SK-N-SH (cell line): ENCODE data around the gene LCMT1. TPM values are rescaled to one million over a fixed set of nuclear protein-coding genes. Genes with fewer than 3 reads are reported as not detected.

Source experiments
- CTCF ChIA-PET: fragments of 300-600, 350-600 bp; formaldehyde crosslinking; extraction: SDS; loops from one replicate; lab custom pipeline; 2021; lab: Yijun Ruan, JAX
- POLR2A ChIA-PET: fragments of 350-600 bp; sonication (Branson Sonifier 250); formaldehyde crosslinking; extraction: SDS; loops from one replicate; lab custom pipeline; 2020; ENCODE audit warnings: antibody characterized with exemption, inconsistent platforms; lab: Yijun Ruan, JAX
- DNase-seq: peaks from one replicate; pipeline ENCODE4 v3.0.0; 2012
- H2AFZ ChIP-seq: fragments of 200-600 bp; sonication (generic); 2 replicates; pipeline ENCODE4 v1.8.1; 2016; ENCODE audit warnings: antibody characterized with exemption, mild to moderate bottlenecking, low read depth
- H3F3A ChIP-seq: fragments of 200-600 bp; sonication (generic); replicated peaks from 2 replicates; pipeline ENCODE3; 2016; ENCODE audit warnings: antibody characterized with exemption, mild to moderate bottlenecking; ENCODE audit not compliant: insufficient read depth
- H3K27ac ChIP-seq, 2 experiments: fragments of 200-500 bp in 1 of 2; fragments of 200-600 bp in 1 of 2; sonication (Bioruptor generic) in 1 of 2; sonication (generic), shearing (Covaris generic) in 1 of 2; 2 replicates each; pipeline versions ENCODE4 v1.5.1 to v1.6.1; 2014 to 2016; ENCODE audit warnings: low read depth in 2 of 2, inconsistent platforms in 1 of 2, low read length in 1 of 2, mild to moderate bottlenecking in 1 of 2, mixed read lengths in 1 of 2
- H3K27me3 ChIP-seq: fragments of 200-600 bp; sonication (generic), shearing (Covaris generic); 2 replicates; pipeline ENCODE4 v1.6.1; 2016; ENCODE audit warnings: mixed run types; ENCODE audit not compliant: insufficient read depth
- H3K36me3 ChIP-seq, 2 experiments: fragments of 200-500 bp in 1 of 2; fragments of 200-600 bp in 1 of 2; sonication (Bioruptor generic) in 1 of 2; sonication (generic) in 1 of 2; replicated peaks in 1 of 2; 2 replicates each; pipeline versions ENCODE3 to v1.5.1; 2014 to 2016; ENCODE audit warnings: low read length in 1 of 2, mild to moderate bottlenecking in 1 of 2; ENCODE audit not compliant: insufficient read depth in 2 of 2, control insufficient read depth in 1 of 2
- H3K4me1 ChIP-seq, 2 experiments: fragments of 200-500 bp in 1 of 2; fragments of 200-600 bp in 1 of 2; sonication (Bioruptor generic) in 1 of 2; sonication (generic), shearing (Covaris generic) in 1 of 2; 2 replicates each; pipeline versions ENCODE4 v1.5.1 to v1.6.1; 2014 to 2016; ENCODE audit warnings: low read depth in 1 of 2, low read length in 1 of 2, mixed run types in 1 of 2; ENCODE audit not compliant: insufficient read depth in 2 of 2, control insufficient read depth in 1 of 2
- H3K4me2 ChIP-seq: fragments of 200-600 bp; sonication (generic), shearing (Covaris generic); 2 replicates; pipeline ENCODE4 v1.6.1; 2017; ENCODE audit warnings: mixed run types
- H3K4me3 ChIP-seq, 2 experiments: fragments of 200-500 bp in 1 of 2; fragments of 200-600 bp in 1 of 2; sonication (Bioruptor generic) in 1 of 2; sonication (generic), shearing (Covaris generic) in 1 of 2; 2 replicates each; pipeline versions ENCODE4 v1.5.1 to v1.8.1; 2014 to 2016; ENCODE audit warnings: low read depth in 2 of 2, inconsistent platforms in 1 of 2, low read length in 1 of 2, mild to moderate bottlenecking in 1 of 2, mixed read lengths in 1 of 2, moderate library complexity in 1 of 2
- H3K79me2 ChIP-seq: fragments of 200-600 bp; sonication (generic); 2 replicates; pipeline ENCODE4 v1.8.1; 2017; ENCODE audit warnings: mild to moderate bottlenecking; ENCODE audit not compliant: insufficient read depth
- H3K9ac ChIP-seq: fragments of 200-600 bp; sonication (generic); 2 replicates; pipeline ENCODE4 v1.6.1; 2017; ENCODE audit warnings: mixed run types
- H3K9me2 ChIP-seq: fragments of 200-600 bp; sonication (generic); 2 replicates; pipeline ENCODE4 v1.6.1; 2017; ENCODE audit warnings: mixed run types
- H3K9me3 ChIP-seq: fragments of 200-600 bp; sonication (generic); 2 replicates; pipeline ENCODE4 v1.6.1; 2017; ENCODE audit warnings: mixed run types, mild to moderate bottlenecking, moderate library complexity
- H4K20me1 ChIP-seq: fragments of 200-600 bp; sonication (generic); 2 replicates; pipeline ENCODE4 v1.6.1; 2017; ENCODE audit warnings: mild to moderate bottlenecking, mixed run types; ENCODE audit not compliant: insufficient read depth
- FOSL2 ChIP-seq: IDR thresholded peaks from 2 replicates; pipeline ENCODE4 v1.4.0; 2012; ENCODE audit warnings: low read depth, mild to moderate bottlenecking, moderate library complexity, borderline replicate concordance
- FOXM1 ChIP-seq: IDR thresholded peaks from 2 replicates; pipeline ENCODE4 v1.4.0; 2012; ENCODE audit warnings: low read depth, mild to moderate bottlenecking
- MEF2A ChIP-seq: IDR thresholded peaks from 2 replicates; pipeline ENCODE4 v1.4.0; 2012; ENCODE audit warnings: low read depth, borderline replicate concordance
- RCOR1 ChIP-seq: fragments of 150-350 bp; IDR thresholded peaks from 2 replicates; pipeline ENCODE4 v1.6.1; 2017; ENCODE audit warnings: antibody characterized with exemption, low read length
- RFX5 ChIP-seq: IDR thresholded peaks from 2 replicates; pipeline ENCODE4 v1.6.1; 2012; ENCODE audit warnings: mild to moderate bottlenecking, improper control_type of control experiment, low read length
- SIN3A ChIP-seq: IDR thresholded peaks from 2 replicates; pipeline ENCODE4 v1.6.1; 2012; ENCODE audit warnings: low read depth, mild to moderate bottlenecking, low read length, moderate library complexity, borderline replicate concordance
- TAF1 ChIP-seq: IDR thresholded peaks from 2 replicates; pipeline ENCODE4 v1.6.1; 2012; ENCODE audit warnings: low read depth, mild to moderate bottlenecking, low read length, moderate library complexity, borderline replicate concordance
- WGBS: methylation state at CpG from one replicate; pipeline ENCODE4 v1.1.6; 2017; ENCODE audit warnings: low lambda C conversion rate; 5-methylcytosine and 5-hydroxymethylcytosine counted together
- polyA plus RNA-seq, 3 experiments: library from polyadenylated mRNA; depleted of rRNA; stranded (reverse); fragments of >200 nt; gene quantifications; 2 replicates each; pipeline ENCODE4 v1.2.3, GENCODE V29; 2012
- TF ChIP-seq, protein P1 (sequence below): fragments of 200-600 bp; sonication (generic); IDR thresholded peaks from 2 replicates; pipeline ENCODE4 v1.6.1; 2017; ENCODE audit warnings: antibody characterized with exemption, mild to moderate bottlenecking, moderate library complexity
- TF ChIP-seq, protein P2 (sequence below): fragments of 150-350 bp; IDR thresholded peaks from 2 replicates; pipeline ENCODE4 v1.6.1; 2017; ENCODE audit warnings: antibody characterized with exemption, low read length, low read depth, borderline replicate concordance
- TF ChIP-seq, protein P3 (sequence below): IDR thresholded peaks from 2 replicates; pipeline ENCODE4 v1.4.0; 2012; ENCODE audit warnings: low read depth, borderline replicate concordance
- TF ChIP-seq, protein P4 (sequence below): IDR thresholded peaks from 2 replicates; pipeline ENCODE4; 2012

Gene LCMT1
- polyA plus RNA-seq, 1 of the 3 experiments (the other 2 are of a cell fraction): 29.8 TPM

DNA sequence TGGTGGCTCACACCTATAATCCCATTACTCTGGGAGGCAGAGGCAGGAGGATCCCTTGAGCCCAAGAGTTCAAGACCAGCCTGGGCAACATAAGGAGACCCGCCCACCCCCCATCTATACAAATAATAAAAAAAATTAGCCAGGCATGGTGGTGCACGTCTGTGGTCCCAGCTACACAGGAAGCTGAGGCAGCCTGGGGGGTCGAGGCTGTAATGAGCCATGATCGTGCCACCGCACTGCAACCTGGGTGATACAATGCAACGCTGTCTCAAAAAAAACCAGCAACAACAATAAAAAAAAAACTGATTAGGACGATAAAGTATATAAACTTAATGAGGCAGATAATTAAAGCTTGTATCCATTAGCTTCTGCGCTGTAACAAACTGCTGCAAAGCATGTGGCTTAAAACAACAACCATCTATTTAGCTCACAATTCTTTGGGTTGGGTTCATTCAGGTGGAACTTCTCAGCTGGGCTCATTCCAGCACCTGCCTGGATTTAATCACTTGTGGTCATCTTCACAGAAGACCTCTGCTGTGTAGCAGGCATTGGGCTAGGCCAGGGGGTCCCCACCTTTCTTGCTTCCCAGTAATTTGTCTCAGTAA lies 45.8 kb downstream of the LCMT1 start:
- Histone ChIP-seq H3K9ac (no peak overlapping the region), H3K4me1 (no peaks in the 10 kb centered on the region), H4K20me1 (no peaks in the 10 kb centered on the region), H3K79me2 (no peaks in the 10 kb centered on the region), H3F3A (no peaks in the 10 kb centered on the region), H3K4me2 (no peak overlapping the region), H3K9me2 (no peaks in the 10 kb centered on the region), H2AFZ (no peak overlapping the region), H3K9me3 (no peaks in the 10 kb centered on the region), H3K4me3 (no peak overlapping the region), H3K36me3 (peaks cover 24 to 41% of the 10 kb centered on the region in 2 experiments), H3K27ac (no peak overlapping the region), H3K27me3 (no peaks in the 10 kb centered on the region)
- DNase-seq: no peak
- TF ChIP-seq RCOR1 (no peak), TAF1 (no peak), RFX5 (no peak), FOSL2 (no peak), FOXM1 (no peak), SIN3A (no peak), MEF2A (no peak)
- TF ChIP-seq, protein P1, sequence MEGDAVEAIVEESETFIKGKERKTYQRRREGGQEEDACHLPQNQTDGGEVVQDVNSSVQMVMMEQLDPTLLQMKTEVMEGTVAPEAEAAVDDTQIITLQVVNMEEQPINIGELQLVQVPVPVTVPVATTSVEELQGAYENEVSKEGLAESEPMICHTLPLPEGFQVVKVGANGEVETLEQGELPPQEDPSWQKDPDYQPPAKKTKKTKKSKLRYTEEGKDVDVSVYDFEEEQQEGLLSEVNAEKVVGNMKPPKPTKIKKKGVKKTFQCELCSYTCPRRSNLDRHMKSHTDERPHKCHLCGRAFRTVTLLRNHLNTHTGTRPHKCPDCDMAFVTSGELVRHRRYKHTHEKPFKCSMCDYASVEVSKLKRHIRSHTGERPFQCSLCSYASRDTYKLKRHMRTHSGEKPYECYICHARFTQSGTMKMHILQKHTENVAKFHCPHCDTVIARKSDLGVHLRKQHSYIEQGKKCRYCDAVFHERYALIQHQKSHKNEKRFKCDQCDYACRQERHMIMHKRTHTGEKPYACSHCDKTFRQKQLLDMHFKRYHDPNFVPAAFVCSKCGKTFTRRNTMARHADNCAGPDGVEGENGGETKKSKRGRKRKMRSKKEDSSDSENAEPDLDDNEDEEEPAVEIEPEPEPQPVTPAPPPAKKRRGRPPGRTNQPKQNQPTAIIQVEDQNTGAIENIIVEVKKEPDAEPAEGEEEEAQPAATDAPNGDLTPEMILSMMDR: no peak
- TF ChIP-seq, protein P2, sequence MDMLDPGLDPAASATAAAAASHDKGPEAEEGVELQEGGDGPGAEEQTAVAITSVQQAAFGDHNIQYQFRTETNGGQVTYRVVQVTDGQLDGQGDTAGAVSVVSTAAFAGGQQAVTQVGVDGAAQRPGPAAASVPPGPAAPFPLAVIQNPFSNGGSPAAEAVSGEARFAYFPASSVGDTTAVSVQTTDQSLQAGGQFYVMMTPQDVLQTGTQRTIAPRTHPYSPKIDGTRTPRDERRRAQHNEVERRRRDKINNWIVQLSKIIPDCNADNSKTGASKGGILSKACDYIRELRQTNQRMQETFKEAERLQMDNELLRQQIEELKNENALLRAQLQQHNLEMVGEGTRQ: no peak
- TF ChIP-seq, protein P3, sequence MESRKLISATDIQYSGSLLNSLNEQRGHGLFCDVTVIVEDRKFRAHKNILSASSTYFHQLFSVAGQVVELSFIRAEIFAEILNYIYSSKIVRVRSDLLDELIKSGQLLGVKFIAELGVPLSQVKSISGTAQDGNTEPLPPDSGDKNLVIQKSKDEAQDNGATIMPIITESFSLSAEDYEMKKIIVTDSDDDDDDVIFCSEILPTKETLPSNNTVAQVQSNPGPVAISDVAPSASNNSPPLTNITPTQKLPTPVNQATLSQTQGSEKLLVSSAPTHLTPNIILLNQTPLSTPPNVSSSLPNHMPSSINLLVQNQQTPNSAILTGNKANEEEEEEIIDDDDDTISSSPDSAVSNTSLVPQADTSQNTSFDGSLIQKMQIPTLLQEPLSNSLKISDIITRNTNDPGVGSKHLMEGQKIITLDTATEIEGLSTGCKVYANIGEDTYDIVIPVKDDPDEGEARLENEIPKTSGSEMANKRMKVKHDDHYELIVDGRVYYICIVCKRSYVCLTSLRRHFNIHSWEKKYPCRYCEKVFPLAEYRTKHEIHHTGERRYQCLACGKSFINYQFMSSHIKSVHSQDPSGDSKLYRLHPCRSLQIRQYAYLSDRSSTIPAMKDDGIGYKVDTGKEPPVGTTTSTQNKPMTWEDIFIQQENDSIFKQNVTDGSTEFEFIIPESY: no peak
- TF ChIP-seq, protein P4, sequence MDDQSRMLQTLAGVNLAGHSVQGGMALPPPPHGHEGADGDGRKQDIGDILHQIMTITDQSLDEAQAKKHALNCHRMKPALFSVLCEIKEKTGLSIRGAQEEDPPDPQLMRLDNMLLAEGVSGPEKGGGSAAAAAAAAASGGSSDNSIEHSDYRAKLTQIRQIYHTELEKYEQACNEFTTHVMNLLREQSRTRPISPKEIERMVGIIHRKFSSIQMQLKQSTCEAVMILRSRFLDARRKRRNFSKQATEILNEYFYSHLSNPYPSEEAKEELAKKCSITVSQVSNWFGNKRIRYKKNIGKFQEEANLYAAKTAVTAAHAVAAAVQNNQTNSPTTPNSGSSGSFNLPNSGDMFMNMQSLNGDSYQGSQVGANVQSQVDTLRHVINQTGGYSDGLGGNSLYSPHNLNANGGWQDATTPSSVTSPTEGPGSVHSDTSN: no peak
- CTCF ChIA-PET: interaction anchor here (1.2 kb wide), 1 partner anchor 68 kb away, joined by 3 read pairs; no protein-coding TSS in a partner anchor
- POLR2A ChIA-PET: no interaction called here
- WGBS: 94% methylated on average over 8 of the region's 8 CpGs
